ENCODE results near the gene PJVK. TPM values are rescaled to one million over a fixed set of nuclear protein-coding genes. Genes with fewer than 3 reads are reported as not detected.

Gene PJVK
- total and polyA plus RNA-seq, 2 of the 4 experiments (the other 2 are of a cell fraction): 0.72 to 2.4 TPM

GRCh38 chr2:178429336-178429735 lies 21.8 kb upstream of the PJVK start:
- TF ChIP-seq POLR2A (IDR thresholded peaks at IDR 0.05; ENCODE audit: low read depth, low read length): no peak
- no peak for TF ChIP-seq NFE2L2 (IDR thresholded peaks at IDR 0.05; ENCODE audit: low read depth, low read length)
- TF ChIP-seq MAZ (IDR thresholded peaks at IDR 0.05; ENCODE audit: borderline replicate concordance, low read depth, low read length): no peak
- TF ChIP-seq CEBPB (IDR thresholded peaks at IDR 0.05; ENCODE audit: low read depth, low read length): peak; percentile 50
- Histone ChIP-seq H2AK5ac (ENCODE audit: low read depth, low read length) (no peak overlapping the region), H2BK120ac (ENCODE audit: low read depth, low read length) (no peak overlapping the region), H4K8ac (ENCODE audit: low read depth in 2 of 2, low read length in 2 of 2) (no peak overlapping the region), H2BK20ac (ENCODE audit: low read depth, low read length) (no peak overlapping the region), H3K4me1 (ENCODE audit: control insufficient read depth, insufficient read depth, low read length) (no peaks in the 10 kb centered on the region), H3K9me1 (ENCODE audit: insufficient read depth, low read length) (peaks cover 11% of the 10 kb centered on the region; the same call in 1 of the 2 replicates), H3K4me3 (ENCODE audit: insufficient read depth, low read depth, low read length) (no peak overlapping the region), H3K27ac (ENCODE audit: insufficient read depth, low read length) (no peak overlapping the region), H2AFZ (replicated peaks; ENCODE audit: low read length, poor library complexity) (no peak overlapping the region), H3K4me2 (ENCODE audit: low read depth, low read length) (no peak overlapping the region), H4K5ac (ENCODE audit: low read depth, low read length) (no peak overlapping the region), H3K4ac (ENCODE audit: low read depth, low read length) (no peak overlapping the region), H3K79me1 (ENCODE audit: low read depth in 1 of 2, low read length in 2 of 2) (peaks cover 2 to 21% of the 10 kb centered on the region in 2 experiments; a peak in 3 of 4 replicates), H3K18ac (ENCODE audit: low read depth, low read length) (no peak overlapping the region), H3K14ac (replicated peaks; ENCODE audit: low read depth, low read length) (no peak overlapping the region), H4K20me1 (ENCODE audit: insufficient read depth, low read length) (no peaks in the 10 kb centered on the region), H3K27me3 (ENCODE audit: control insufficient read depth, insufficient read depth, low read length) (no peaks in the 10 kb centered on the region), H3K9me3 (ENCODE audit: control insufficient read depth, insufficient read depth, low read length) (peaks cover 2% of the 10 kb centered on the region; the same call in 1 of the 2 replicates), H3K9ac (ENCODE audit: low read depth, low read length) (no peak overlapping the region), H2AK9ac (replicated peaks; ENCODE audit: low read depth, low read length, poor library complexity) (no peak overlapping the region), H3K56ac (ENCODE audit: extremely low read depth, insufficient read depth, low read length) (no peak overlapping the region), H3K36me3 (ENCODE audit: control insufficient read depth, insufficient read depth, low read length) (peaks cover 15% of the 10 kb centered on the region), H2BK5ac (ENCODE audit: low read depth, low read length, poor library complexity, severe bottlenecking) (no peak overlapping the region), H4K91ac (ENCODE audit: insufficient read depth, low read depth, low read length) (no peak overlapping the region), H3K23ac (ENCODE audit: low read depth, low read length) (no peak overlapping the region), H2BK15ac (ENCODE audit: low read depth, low read length) (no peak overlapping the region)
- ATAC-seq (ENCODE audit: low read depth): no peak
- BruUV-seq (replicated peaks): TSS peak; percentile 16
- dilution Hi-C loops (cut with HindIII; ENCODE audit: low sequenced_read_pairs, unreplicated experiment): no loop called here
- in situ Hi-C loops (cut with MboI; ENCODE audit: low sequenced_read_pairs): no loop called here
- no peak for DNase-seq
- POLR2A ChIA-PET (ENCODE audit: unreplicated experiment): no interaction called here
- CTCF ChIA-PET: interaction anchor here (0.6 to 1.0 kb wide), 3 partner anchors 11 to 116 kb away, joined by 3 read pairs; no protein-coding TSS in a partner anchor
- intact Hi-C loops (cut with micrococcal nuclease): no loop called here
